Measurements from ENCODE around the gene SUCLA2. TPM values are rescaled to one million over a fixed set of nuclear protein-coding genes. Genes with fewer than 3 reads are reported as not detected.

Gene SUCLA2
- total and polyA plus RNA-seq, 2 of the 8 experiments (the other 6 are each of a cell fraction or from before 2014, with no cell fraction given) = 23.5 to 78.8 TPM

DNA sequence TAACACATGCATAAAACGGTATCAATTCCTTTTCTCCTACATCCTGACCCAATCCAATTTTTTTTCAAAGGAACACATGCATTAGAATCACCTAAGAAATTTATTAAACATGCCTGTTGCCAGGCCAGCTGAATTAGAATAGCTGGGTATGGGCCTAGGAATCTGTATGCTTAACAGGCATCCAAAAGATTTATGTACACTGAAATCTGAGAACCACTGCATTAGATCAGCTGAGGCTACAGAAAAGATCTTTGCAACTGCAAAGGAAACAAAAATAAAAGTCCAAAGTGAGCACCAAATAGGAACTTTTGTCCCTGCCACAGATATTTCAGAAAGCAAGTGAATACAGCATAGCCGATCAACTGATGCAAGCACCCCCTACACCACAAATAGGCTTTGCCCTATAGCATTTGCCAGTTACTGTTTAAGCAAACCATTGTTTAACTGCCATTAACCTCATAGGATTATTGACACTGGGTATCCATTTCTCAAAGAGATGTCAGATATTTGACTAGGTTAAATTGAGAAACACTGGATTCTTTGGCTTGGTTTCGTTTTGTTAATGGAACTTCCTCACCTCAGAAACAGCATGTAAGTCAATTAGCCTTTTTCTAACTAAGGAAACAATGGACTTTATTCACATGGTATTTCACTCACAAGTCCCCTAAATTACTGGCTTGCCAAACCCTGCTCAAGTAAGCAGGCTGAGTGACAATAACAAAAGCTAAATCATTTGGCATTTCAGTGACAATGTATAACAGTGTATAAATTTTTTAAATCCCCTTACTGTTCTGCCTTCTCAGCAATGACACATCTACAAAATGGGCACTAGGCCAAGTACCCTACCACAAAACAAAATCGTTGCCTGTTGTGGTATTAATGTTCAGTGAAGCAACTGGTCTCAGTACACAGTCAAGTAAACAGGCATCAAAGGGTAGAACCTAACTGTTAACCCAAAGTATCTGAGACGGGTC lies 67.8 kb downstream of the SUCLA2 start:
- H3K27ac ChIP-seq (ENCODE audit: low read depth, low read length) = no peak overlapping the region
- no peak overlapping the region for H2BK120ac ChIP-seq (replicated peaks; ENCODE audit: low read depth, low read length)
- H3K23me2 ChIP-seq (ENCODE audit: low read depth, low read length) = no peaks in the 10 kb centered on the region
- H2BK5ac ChIP-seq (ENCODE audit: low read depth, low read length) = peak overlapping the region; percentile 14; the same call in 1 of the 2 replicates
- H2BK15ac ChIP-seq (ENCODE audit: low read length) = no peak overlapping the region
- 80% methylated on average over 5 of the region's 5 CpGs; no CpG with 5 or more reads in 1 of the 2 experiments for WGBS, 2 experiments (ENCODE audit: extremely low coverage in 1 of 2, insufficient coverage in 1 of 2, insufficient read length in 1 of 2, insufficient replicate concordance in 2 of 2, low coverage in 1 of 2, low lambda C conversion rate in 2 of 2, missing lambda C conversion rate in 1 of 2)
- peaks cover 0 to 13% (median 7%) of the 10 kb centered on the region in 4 experiments; a peak in 4 of 7 replicates for H3K4me1 ChIP-seq (replicated peaks in 1 of 4; ENCODE audit: control insufficient read depth in 3 of 4, insufficient read depth in 4 of 4, low read length in 3 of 4)
- CTCF ChIA-PET (ENCODE audit: partially characterized antibody) = interaction anchor here (0.8 to 1.3 kb wide), 2 partner anchors 26 to 119 kb away, joined by 3 read pairs; no protein-coding TSS in a partner anchor
- H4K91ac ChIP-seq (replicated peaks; ENCODE audit: insufficient read length, low read length) = no peak overlapping the region
- no peaks in the 10 kb centered on the region for H3K27me3 ChIP-seq (replicated peaks in 1 of 4; ENCODE audit: control insufficient read depth in 3 of 4, extremely low read depth in 1 of 4, insufficient read depth in 3 of 4, low read length in 3 of 4)
- POLR2A ChIA-PET (ENCODE audit: partially characterized antibody) = interaction anchor here (0.6 to 0.8 kb wide), 3 partner anchors 11 to 1276 kb away, joined by 3 to 5 read pairs (median 3); no protein-coding TSS in a partner anchor
- DNase-seq (ENCODE audit: low read depth in 1 of 2, low spot score in 2 of 2) (no peak), FAIRE-seq (no peak)
- no peak overlapping the region for H3K18ac ChIP-seq (ENCODE audit: extremely low read depth, low read length)
- H2BK20ac ChIP-seq (ENCODE audit: low read length) = no peak overlapping the region
- no peak overlapping the region for H4K8ac ChIP-seq (ENCODE audit: extremely low read depth, insufficient read depth, low read length)
- no peaks in the 10 kb centered on the region for H3K79me1 ChIP-seq (ENCODE audit: low read depth, low read length)
- no peak overlapping the region for H3K9ac ChIP-seq (replicated peaks in 1 of 4; ENCODE audit: extremely low read depth in 1 of 4, low read depth in 3 of 4, low read length in 3 of 4)
- no peak overlapping the region for H3K4ac ChIP-seq (replicated peaks; ENCODE audit: insufficient read length, low read depth, low read length)
- no peaks in the 10 kb centered on the region for H4K20me1 ChIP-seq (replicated peaks in 1 of 2; ENCODE audit: control insufficient read depth in 1 of 2, insufficient read depth in 2 of 2, low read length in 2 of 2)
- H3K4me3 ChIP-seq (ENCODE audit: extremely low read depth in 1 of 4, insufficient read depth in 2 of 4, low read depth in 3 of 4, low read length in 4 of 4) = no peak overlapping the region
- H3K4me2 ChIP-seq (ENCODE audit: insufficient read depth in 1 of 2, low read depth in 2 of 2, low read length in 2 of 2) = peak overlapping the region in 1 of 2 experiments; percentile 39; a peak in 2 of 4 replicates
- H3K23ac ChIP-seq (ENCODE audit: insufficient read length) = no peak overlapping the region
- no peak overlapping the region for H2AFZ ChIP-seq (ENCODE audit: low read length)
- peaks cover 3% of the 10 kb centered on the region in 2 experiments; a peak in 2 of 4 replicates for H3K9me3 ChIP-seq (ENCODE audit: insufficient read depth in 2 of 2, low read depth in 1 of 2, low read length in 1 of 2)
- no peak overlapping the region for H2AK5ac ChIP-seq (ENCODE audit: low read depth, low read length)
- H3K14ac ChIP-seq (ENCODE audit: insufficient read length) = no peak overlapping the region
- no peak overlapping the region for H4K5ac ChIP-seq (ENCODE audit: insufficient read length, low read depth, low read length)
- peaks cover 3 to 11% (median 6%) of the 10 kb centered on the region in 4 experiments; a peak in 4 of 8 replicates for H3K36me3 ChIP-seq (ENCODE audit: control insufficient read depth in 2 of 4, insufficient read depth in 4 of 4, low read length in 3 of 4)
- no peak overlapping the region for H3K56ac ChIP-seq (replicated peaks; ENCODE audit: insufficient read length, low read depth, low read length)
- H3K79me2 ChIP-seq (ENCODE audit: control insufficient read depth in 1 of 2, insufficient read depth in 2 of 2, low read length in 2 of 2) = no peaks in the 10 kb centered on the region
- H2BK12ac ChIP-seq (ENCODE audit: low read depth, low read length) = no peak overlapping the region
- TF ChIP-seq NRF1 (IDR thresholded peaks at IDR 0.05; ENCODE audit: low read depth, low read length) = no peak
- TF ChIP-seq EP300 (IDR thresholded peaks at IDR 0.05; ENCODE audit: borderline replicate concordance in 1 of 2, low read depth in 2 of 2, low read length in 2 of 2) = no peak
- no peak for TF ChIP-seq SRF (IDR thresholded peaks at IDR 0.05; ENCODE audit: low read depth, low read length)
- no peak for TF ChIP-seq MAFK (IDR thresholded peaks at IDR 0.05; ENCODE audit: low read depth, low read length)
- TF ChIP-seq RFX5 (IDR thresholded peaks at IDR 0.05; ENCODE audit: borderline replicate concordance, low read depth, low read length) = no peak
- no peak for TF ChIP-seq TEAD4 (IDR thresholded peaks at IDR 0.05; ENCODE audit: low read depth, low read length)
- no peak for TF ChIP-seq PHF8 (conservative IDR thresholded peaks at IDR 0.05; ENCODE audit: low read depth, low read length)
- TF ChIP-seq EZH2 (IDR thresholded peaks at IDR 0.05; ENCODE audit: low read depth, low read length, severe bottlenecking) = no peak
- TF ChIP-seq CBX8 (IDR thresholded peaks at IDR 0.05; ENCODE audit: borderline replicate concordance, low read depth, low read length) = no peak
- TF ChIP-seq HDAC6 (IDR thresholded peaks at IDR 0.05; ENCODE audit: low read depth, low read length) = no peak
- TF ChIP-seq GTF2F1 (IDR thresholded peaks at IDR 0.05; ENCODE audit: borderline replicate concordance, low read depth, low read length) = no peak
